Keratinocyte (primary cell): ENCODE measurements around the gene OAS3.

Source experiments
- EZH2 ChIP-seq: IDR thresholded peaks from one replicate; pipeline ENCODE4 v1.6.1; 2012; ENCODE audit warnings: inconsistent platforms, mild to moderate bottlenecking, low read length, moderate library complexity
- TF ChIP-seq, protein P1 (sequence below), 3 experiments: IDR thresholded peaks in 1 of 3; conservative IDR thresholded peaks in 1 of 3; optimal IDR thresholded peaks in 1 of 3; 2 replicates in 2 of 3; 3 replicates in 1 of 3; pipeline versions ENCODE3 to v1.5.1; 2011; ENCODE audit warnings: low read length in 3 of 3, mild to moderate bottlenecking in 3 of 3, moderate library complexity in 2 of 3, control low read depth in 1 of 3, inconsistent platforms in 1 of 3; ENCODE audit not compliant: insufficient read depth in 2 of 3; ENCODE audit errors: extremely low read depth in 1 of 3

DNA sequence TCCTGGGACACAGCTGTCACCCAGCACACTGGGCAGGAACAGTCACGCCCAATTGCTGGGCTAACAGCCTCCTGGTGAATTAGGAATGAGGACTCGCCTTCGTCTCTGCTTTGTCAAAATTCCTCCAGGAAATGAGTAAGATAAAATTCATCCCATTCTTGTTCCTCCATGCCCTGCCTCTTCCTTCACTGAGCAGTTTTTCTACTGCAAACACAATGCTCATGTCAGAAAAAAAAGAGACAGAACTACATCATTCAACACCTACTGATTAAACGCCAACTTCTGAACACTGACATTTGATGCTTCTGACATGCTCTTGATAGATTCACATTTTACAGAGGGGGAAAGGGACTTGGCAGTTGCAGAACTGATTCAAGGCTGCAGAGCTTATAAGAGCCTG is 80.8 kb downstream of the OAS3 start:
- TF ChIP-seq, protein P1, sequence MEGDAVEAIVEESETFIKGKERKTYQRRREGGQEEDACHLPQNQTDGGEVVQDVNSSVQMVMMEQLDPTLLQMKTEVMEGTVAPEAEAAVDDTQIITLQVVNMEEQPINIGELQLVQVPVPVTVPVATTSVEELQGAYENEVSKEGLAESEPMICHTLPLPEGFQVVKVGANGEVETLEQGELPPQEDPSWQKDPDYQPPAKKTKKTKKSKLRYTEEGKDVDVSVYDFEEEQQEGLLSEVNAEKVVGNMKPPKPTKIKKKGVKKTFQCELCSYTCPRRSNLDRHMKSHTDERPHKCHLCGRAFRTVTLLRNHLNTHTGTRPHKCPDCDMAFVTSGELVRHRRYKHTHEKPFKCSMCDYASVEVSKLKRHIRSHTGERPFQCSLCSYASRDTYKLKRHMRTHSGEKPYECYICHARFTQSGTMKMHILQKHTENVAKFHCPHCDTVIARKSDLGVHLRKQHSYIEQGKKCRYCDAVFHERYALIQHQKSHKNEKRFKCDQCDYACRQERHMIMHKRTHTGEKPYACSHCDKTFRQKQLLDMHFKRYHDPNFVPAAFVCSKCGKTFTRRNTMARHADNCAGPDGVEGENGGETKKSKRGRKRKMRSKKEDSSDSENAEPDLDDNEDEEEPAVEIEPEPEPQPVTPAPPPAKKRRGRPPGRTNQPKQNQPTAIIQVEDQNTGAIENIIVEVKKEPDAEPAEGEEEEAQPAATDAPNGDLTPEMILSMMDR (optimal IDR thresholded peaks at IDR 0.05 in 1 of 3, IDR thresholded peaks at IDR 0.05 in 1 of 3, conservative IDR thresholded peaks at IDR 0.05 in 1 of 3; ENCODE audit: extremely low read depth in 1 of 3, insufficient read depth in 2 of 3, low read length in 3 of 3) = no peak
- no peak for TF ChIP-seq EZH2
